Naive thymus-derived CD4-positive, alpha-beta T cell (primary cell): ENCODE measurements around the gene DZIP1L. TPM values are rescaled to one million over a fixed set of nuclear protein-coding genes. Genes with fewer than 3 reads are reported as not detected.
"Not testable (repeated sequence)": the region's sequence is repeated elsewhere in the genome, so short reads cannot be mapped to it uniquely, and the experiment has no call there.

Source experiments
- ATAC-seq: fragments of 150-1000 bp; cut with Tn5 transposase; 2 replicates; pipeline ENCODE4 v1.10.0; 2021; ENCODE audit warnings: mild to moderate bottlenecking, moderate library complexity
- CTCF ChIA-PET: fragments of 350-600 bp; sonication (Branson Sonifier 250); formaldehyde crosslinking; loops from one replicate; lab custom pipeline; 2021; ENCODE audit warnings: antibody characterized with exemption; lab: Charles Lee
- POLR2A ChIA-PET: fragments of 350-600 bp; sonication (Branson Sonifier 250); formaldehyde crosslinking; loops from one replicate; lab custom pipeline; 2021; ENCODE audit warnings: antibody characterized with exemption, inconsistent platforms; lab: Charles Lee
- DNase-seq, 9 donors: peaks; one replicate each; pipeline versions ENCODE4 v3.0.0 to v3.0.0-alpha.2; 2020 to 2022; ENCODE audit warnings: mixed read lengths in 1 of 9
- H3K27ac ChIP-seq: one replicate; pipeline ENCODE4 v1.7.0; 2013; ENCODE audit warnings: mild to moderate bottlenecking, low read depth, low read length, moderate library complexity
- H3K27me3 ChIP-seq, 2 donors: one replicate each; pipeline ENCODE4 v1.7.0; 2013; ENCODE audit warnings: low read length in 2 of 2, mild to moderate bottlenecking in 2 of 2, moderate library complexity in 2 of 2; ENCODE audit not compliant: control insufficient read depth in 2 of 2, insufficient read depth in 2 of 2
- H3K36me3 ChIP-seq, 3 experiments: 1 replicate in 2 of 3; 2 replicates in 1 of 3; pipeline ENCODE4 v1.7.0; 2013; ENCODE audit warnings: low read length in 3 of 3, mild to moderate bottlenecking in 3 of 3, moderate library complexity in 1 of 3; ENCODE audit not compliant: insufficient read depth in 3 of 3, control insufficient read depth in 2 of 3
- H3K4me1 ChIP-seq, 2 donors: one replicate each; pipeline ENCODE4 v1.7.0; 2013; ENCODE audit warnings: low read length in 2 of 2, mild to moderate bottlenecking in 2 of 2, moderate library complexity in 1 of 2; ENCODE audit not compliant: control insufficient read depth in 2 of 2, insufficient read depth in 2 of 2
- H3K4me3 ChIP-seq: 2 replicates; pipeline ENCODE4 v1.7.0; 2013; ENCODE audit warnings: mild to moderate bottlenecking, low read length
- H3K9me3 ChIP-seq, 3 experiments: 1 replicate in 2 of 3; 2 replicates in 1 of 3; pipeline ENCODE4 v1.7.0; 2013; ENCODE audit warnings: low read length in 3 of 3; ENCODE audit not compliant: control insufficient read depth in 2 of 3
- H3K27ac Mint-ChIP-seq, 9 donors: one replicate each; pipeline ENCODE4 v1.8.0; 2020 to 2022; ENCODE audit warnings: mixed read lengths in 9 of 9, mild to moderate bottlenecking in 8 of 9, moderate library complexity in 5 of 9, inconsistent platforms in 2 of 9
- H3K27me3 Mint-ChIP-seq, 5 donors: one replicate each; pipeline ENCODE4 v1.8.0; 2021 to 2022; ENCODE audit warnings: mixed read lengths in 5 of 5, mild to moderate bottlenecking in 1 of 5
- H3K36me3 Mint-ChIP-seq, 5 donors: one replicate each; pipeline ENCODE4 v1.8.0; 2020 to 2022; ENCODE audit warnings: mixed read lengths in 5 of 5, mild to moderate bottlenecking in 3 of 5, inconsistent platforms in 1 of 5
- H3K4me1 Mint-ChIP-seq, 7 donors: one replicate each; pipeline ENCODE4 v1.8.0; 2020 to 2022; ENCODE audit warnings: mixed read lengths in 7 of 7, mild to moderate bottlenecking in 3 of 7, inconsistent platforms in 1 of 7
- H3K4me3 Mint-ChIP-seq, 10 donors: one replicate each; pipeline ENCODE4 v1.8.0; 2020 to 2022; ENCODE audit warnings: mild to moderate bottlenecking in 10 of 10, mixed read lengths in 10 of 10, moderate library complexity in 6 of 10, inconsistent platforms in 2 of 10
- H3K9me3 Mint-ChIP-seq, 11 donors: one replicate each; pipeline ENCODE4 v1.8.0; 2020 to 2022; ENCODE audit warnings: mixed read lengths in 11 of 11, mild to moderate bottlenecking in 4 of 11, inconsistent platforms in 1 of 11, moderate library complexity in 1 of 11
- intact Hi-C, 2 donors: fragments of 100-400 bp; cut with micrococcal nuclease; formaldehyde crosslinking; loops; one replicate each; pipeline ENCODE4 v1.15.1; 2023
- polyA plus RNA-seq, 2 donors: library from polyadenylated mRNA; unstranded; fragments of 300-500 nt; fragmentation: Illumina TruSeq; gene quantifications; one replicate each; pipeline ENCODE4 v1.2.3, GENCODE V29; 2021
- total RNA-seq, 6 experiments: library from RNA in 5 of 6; stranded (reverse) in 5 of 6; gene quantifications; 1 replicate in 5 of 6; 2 replicates in 1 of 6; pipeline ENCODE4 v1.2.3 and lab custom pipeline; 2021 to 2026

DZIP1L gene
- total RNA-seq = under 1 TPM in 1 of 5 experiments, not detected in 4; 0.15 TPM
- polyA plus RNA-seq = not detected
- total RNA-seq (lab: John Stamatoyannopoulos, UW) = not detected

- peaks cover 21 to 62% (median 49%) of the 10 kb centered on the region in 5 donors for H3K27me3 Mint-ChIP-seq
- Histone ChIP-seq H3K27me3 (peaks cover 0 to 4% of the 10 kb centered on the region in 2 donors), H3K36me3 (no peaks in the 10 kb centered on the region), H3K4me1 (no peaks in the 10 kb centered on the region), H3K4me3 (peak within 1 kb of the TSS; percentile 47), H3K9me3 (no peaks in the 10 kb centered on the region), H3K27ac (no peak within 1 kb of the TSS)
- CTCF ChIA-PET = no interaction called here
- peaks cover 0 to 7% (median 0%) of the 10 kb centered on the region in 11 donors for H3K9me3 Mint-ChIP-seq
- DNase-seq = peak in 3 of 9 donors; percentile 8 to 52 (median 29)
- intact Hi-C loops = loop anchor here in 1 of 2 donors (5.0 kb wide), 1 partner anchor 33 kb away; no protein-coding TSS in a partner anchor
- peak; percentile 89 for ATAC-seq
- POLR2A ChIA-PET = no interaction called here
- H3K4me1 Mint-ChIP-seq = peaks cover 2 to 13% (median 8%) of the 10 kb centered on the region in 7 donors
- H3K36me3 Mint-ChIP-seq = peaks cover 0 to 3% (median 0%) of the 10 kb centered on the region in 5 donors
- peak within 1 kb of the TSS; percentile 65 to 86 (median 76) for H3K4me3 Mint-ChIP-seq
- peak within 1 kb of the TSS in 1 of 9 donors; percentile 31 for H3K27ac Mint-ChIP-seq
Observed at GRCh38 chr3:138114988-138115971, at the start of gene DZIP1L. DZIP1L (minus strand) TSS chr3:138115608; CDS start chr3:138103971, 11,637 bp downstream.

- H3K4me3 ChIP-seq = no peak overlapping the region
- H3K36me3 ChIP-seq = peaks cover 3 to 68% (median 11%) of the 10 kb centered on the region in 3 experiments
- no peaks in the 10 kb centered on the region for H3K4me1 ChIP-seq
- no peak overlapping the region for H3K27ac Mint-ChIP-seq
- no peak for ATAC-seq
- no peaks in the 10 kb centered on the region for H3K9me3 ChIP-seq
- H3K36me3 Mint-ChIP-seq = peaks cover 14 to 67% (median 39%) of the 10 kb centered on the region in 5 donors
- no peaks in the 10 kb centered on the region for H3K27me3 Mint-ChIP-seq
- intact Hi-C loops = no loop called here
- H3K27ac ChIP-seq = no peak overlapping the region
- H3K4me3 Mint-ChIP-seq = no peak overlapping the region
- H3K27me3 ChIP-seq = no peaks in the 10 kb centered on the region
- no peak for DNase-seq
- H3K4me1 Mint-ChIP-seq = peaks cover 2 to 21% (median 8%) of the 10 kb centered on the region in 7 donors
- POLR2A ChIA-PET = no interaction called here
- no peaks in the 10 kb centered on the region for H3K9me3 Mint-ChIP-seq
- CTCF ChIA-PET = no interaction called here
Observed at GRCh38 chr3:138165061-138165460, 49.7 kb upstream of the DZIP1L start.

- intact Hi-C loops = no loop called here
- Histone ChIP-seq H3K36me3 (peaks cover 0 to 16% (median 0%) of the 10 kb centered on the region in 3 experiments), H3K4me1 (no peaks in the 10 kb centered on the region), H3K4me3 (no peak overlapping the region), H3K9me3 (peaks cover 0 to 3% (median 0%) of the 10 kb centered on the region in 3 experiments), H3K27ac (no peak overlapping the region), H3K27me3 (no peaks in the 10 kb centered on the region)
- POLR2A ChIA-PET = interaction anchor here (0.7 kb wide), 1 partner anchor 1125 kb away, joined by 4 read pairs; no protein-coding TSS in a partner anchor
- ATAC-seq = no peak
- CTCF ChIA-PET = no interaction called here
- H3K27ac Mint-ChIP-seq = no peak overlapping the region
- peaks cover 0 to 4% (median 0%) of the 10 kb centered on the region in 7 donors for H3K4me1 Mint-ChIP-seq
- peaks cover 0 to 6% (median 0%) of the 10 kb centered on the region in 5 donors for H3K27me3 Mint-ChIP-seq
- H3K4me3 Mint-ChIP-seq = no peak overlapping the region
- peaks cover 0 to 28% (median 18%) of the 10 kb centered on the region in 5 donors for H3K36me3 Mint-ChIP-seq
- peaks cover 0 to 25% (median 12%) of the 10 kb centered on the region in 11 donors for H3K9me3 Mint-ChIP-seq
- DNase-seq = no peak
Observed at GRCh38 chr3:138157743-138158142, 42.3 kb upstream of the DZIP1L start.

GRCh38 chr3:138154534-138154933 lies 39.1 kb upstream of the DZIP1L start:
- no peaks in the 10 kb centered on the region for H3K4me1 ChIP-seq
- no peak overlapping the region for H3K27ac ChIP-seq
- Mint-ChIP-seq H3K9me3 (peaks cover 0 to 27% (median 12%) of the 10 kb centered on the region in 11 donors), H3K4me1 (peaks cover 0 to 4% (median 0%) of the 10 kb centered on the region in 7 donors), H3K27me3 (peaks cover 0 to 6% (median 0%) of the 10 kb centered on the region in 5 donors), H3K27ac (no peak overlapping the region), H3K4me3 (no peak overlapping the region), H3K36me3 (peaks cover 0 to 7% (median 5%) of the 10 kb centered on the region in 5 donors)
- H3K9me3 ChIP-seq = peaks cover 0 to 3% (median 0%) of the 10 kb centered on the region in 3 experiments
- ATAC-seq = no peak
- no peaks in the 10 kb centered on the region for H3K27me3 ChIP-seq
- H3K36me3 ChIP-seq = no peaks in the 10 kb centered on the region
- CTCF ChIA-PET = no interaction called here
- H3K4me3 ChIP-seq = no peak overlapping the region
- POLR2A ChIA-PET = no interaction called here
- intact Hi-C loops = no loop called here
- DNase-seq = no peak

GRCh38 chr3:138148503-138148902 lies 33.1 kb upstream of the DZIP1L start:
- Histone ChIP-seq H3K27me3 (no peaks in the 10 kb centered on the region), H3K4me1 (no peaks in the 10 kb centered on the region), H3K27ac (no peak overlapping the region), H3K9me3 (no peaks in the 10 kb centered on the region), H3K36me3 (no peaks in the 10 kb centered on the region), H3K4me3 (no peak overlapping the region)
- ChIA-PET CTCF (no interaction called here), POLR2A (interaction anchor here (0.6 kb wide), 1 partner anchor 10 kb away, joined by 3 read pairs; no protein-coding TSS in a partner anchor)
- no peak overlapping the region for H3K4me3 Mint-ChIP-seq
- H3K27me3 Mint-ChIP-seq = peaks cover 0 to 11% (median 0%) of the 10 kb centered on the region in 5 donors
- no peak overlapping the region for H3K27ac Mint-ChIP-seq
- peaks cover 0 to 5% (median 0%) of the 10 kb centered on the region in 5 donors for H3K36me3 Mint-ChIP-seq
- intact Hi-C loops = no loop called here
- no peak for DNase-seq
- H3K4me1 Mint-ChIP-seq = no peaks in the 10 kb centered on the region
- no peak for ATAC-seq
- peaks cover 0 to 10% (median 2%) of the 10 kb centered on the region in 11 donors for H3K9me3 Mint-ChIP-seq

GRCh38 chr3:138142181-138142580 lies 26.8 kb upstream of the DZIP1L start:
- H3K36me3 ChIP-seq, H3K9me3 ChIP-seq, H3K4me3 ChIP-seq, intact Hi-C loops, H3K4me3 Mint-ChIP-seq, H3K27ac ChIP-seq, POLR2A ChIA-PET, DNase-seq, H3K36me3 Mint-ChIP-seq, H3K27ac Mint-ChIP-seq, ATAC-seq, H3K4me1 ChIP-seq, H3K27me3 ChIP-seq, H3K9me3 Mint-ChIP-seq, H3K4me1 Mint-ChIP-seq: not testable (repeated sequence)
- CTCF ChIA-PET = interaction anchor here (0.7 kb wide), 1 partner anchor 183 kb away, joined by 6 read pairs; no protein-coding TSS in a partner anchor
- peaks cover 0 to 35% (median 11%) of the 10 kb centered on the region in 5 donors for H3K27me3 Mint-ChIP-seq
